ENCODE data around the gene VEPH1. TPM values are rescaled to one million over a fixed set of nuclear protein-coding genes. Genes with fewer than 3 reads are reported as not detected.

VEPH1 gene
- total and polyA plus RNA-seq, 5 donors from 2014 or later: 2.6 TPM; not detected in 4

DNA sequence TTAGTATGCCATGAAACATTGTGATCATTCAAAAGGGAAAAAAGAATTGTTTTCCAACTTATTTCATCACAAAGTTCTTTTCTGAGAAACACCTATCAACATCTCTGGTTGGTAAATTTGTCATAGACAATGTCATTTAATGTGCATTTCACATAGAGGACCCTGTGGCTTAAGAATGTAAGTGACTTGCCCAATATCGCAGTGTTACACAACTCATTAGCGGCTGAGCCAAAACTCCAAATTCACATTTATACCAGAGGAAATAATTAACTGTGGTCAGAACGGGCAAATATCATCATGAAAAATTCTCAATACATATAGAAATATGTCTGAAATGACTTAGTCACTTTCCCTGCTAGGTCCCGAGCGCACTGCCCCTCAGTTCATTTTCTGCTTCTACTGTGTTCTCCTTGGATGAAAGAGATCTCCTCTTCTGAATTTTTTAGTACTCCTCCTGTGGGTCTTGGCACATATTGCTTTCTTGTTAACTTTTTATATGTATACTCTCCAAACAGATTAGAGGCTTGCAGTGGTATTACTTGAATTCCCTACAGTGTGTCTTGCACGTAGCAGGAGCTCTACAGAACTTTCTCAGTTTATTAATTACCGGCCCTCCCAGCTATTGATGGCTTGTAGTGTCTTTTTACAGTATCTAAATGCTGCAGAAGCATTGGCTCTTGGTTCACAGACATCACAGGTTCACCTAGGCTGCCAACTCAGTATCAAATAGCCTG lies 33.5 kb downstream of the VEPH1 start:
- DNase-seq (no peak), ATAC-seq (ENCODE audit: low read depth in 2 of 2) (no peak)
- Histone ChIP-seq H3K4me3 (ENCODE audit: low read depth, low read length) (no peak overlapping the region), H3K4me1 (ENCODE audit: control insufficient read depth, insufficient read depth, low read length, poor library complexity, severe bottlenecking) (no peaks in the 10 kb centered on the region), H3K27ac (ENCODE audit: insufficient read depth, low read length, poor library complexity, severe bottlenecking) (no peak overlapping the region), H3K27me3 (ENCODE audit: control insufficient read depth, insufficient read depth, low read length) (no peaks in the 10 kb centered on the region), H3K36me3 (ENCODE audit: control insufficient read depth, insufficient read depth, low read length) (no peaks in the 10 kb centered on the region), H3K9me3 (ENCODE audit: control insufficient read depth in 2 of 2, low read length in 2 of 2) (no peaks in the 10 kb centered on the region)
- no peak overlapping the region for H3K4me3 Mint-ChIP-seq
- H3K36me3 Mint-ChIP-seq: no peaks in the 10 kb centered on the region
- H3K27ac Mint-ChIP-seq: no peak overlapping the region
- H3K27me3 Mint-ChIP-seq: peaks cover 8% of the 10 kb centered on the region
- H3K4me1 Mint-ChIP-seq: no peaks in the 10 kb centered on the region
- peaks cover 0 to 4% (median 0%) of the 10 kb centered on the region in 7 donors for H3K9me3 Mint-ChIP-seq

DNA sequence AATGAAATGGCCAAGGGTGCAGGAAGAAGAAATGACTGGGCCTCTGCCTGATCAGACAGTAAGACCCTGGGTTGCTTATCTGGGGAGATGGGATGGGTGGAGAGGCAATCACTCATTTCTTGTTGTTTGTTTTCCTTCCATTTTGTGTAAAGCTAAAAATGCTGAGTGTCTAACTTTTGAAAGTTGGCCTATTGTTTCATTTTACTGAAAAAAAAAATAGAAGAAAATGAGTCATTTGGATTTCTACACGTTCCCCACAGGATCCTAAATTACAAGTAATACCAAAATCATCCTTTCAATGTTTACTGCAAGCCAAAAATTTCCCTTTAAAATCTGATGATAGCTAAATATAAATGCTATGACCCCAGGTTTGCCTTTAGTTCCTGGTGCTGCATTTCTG lies 36.0 kb downstream of the VEPH1 start:
- no peaks in the 10 kb centered on the region for H3K4me1 ChIP-seq (ENCODE audit: control insufficient read depth, insufficient read depth, low read length, poor library complexity, severe bottlenecking)
- no peak overlapping the region for H3K4me3 ChIP-seq (ENCODE audit: low read depth, low read length)
- H3K36me3 Mint-ChIP-seq: no peaks in the 10 kb centered on the region
- peaks cover 8% of the 10 kb centered on the region for H3K27me3 Mint-ChIP-seq
- DNase-seq (no peak), ATAC-seq (ENCODE audit: low read depth in 2 of 2) (no peak)
- no peaks in the 10 kb centered on the region for H3K27me3 ChIP-seq (ENCODE audit: control insufficient read depth, insufficient read depth, low read length)
- no peaks in the 10 kb centered on the region for H3K36me3 ChIP-seq (ENCODE audit: control insufficient read depth, insufficient read depth, low read length)
- no peak overlapping the region for H3K27ac Mint-ChIP-seq
- no peaks in the 10 kb centered on the region for H3K4me1 Mint-ChIP-seq
- no peaks in the 10 kb centered on the region for H3K9me3 ChIP-seq (ENCODE audit: control insufficient read depth in 2 of 2, low read length in 2 of 2)
- no peak overlapping the region for H3K4me3 Mint-ChIP-seq
- no peak overlapping the region for H3K27ac ChIP-seq (ENCODE audit: insufficient read depth, low read length, poor library complexity, severe bottlenecking)
- peaks cover 0 to 6% (median 0%) of the 10 kb centered on the region in 7 donors for H3K9me3 Mint-ChIP-seq

DNA sequence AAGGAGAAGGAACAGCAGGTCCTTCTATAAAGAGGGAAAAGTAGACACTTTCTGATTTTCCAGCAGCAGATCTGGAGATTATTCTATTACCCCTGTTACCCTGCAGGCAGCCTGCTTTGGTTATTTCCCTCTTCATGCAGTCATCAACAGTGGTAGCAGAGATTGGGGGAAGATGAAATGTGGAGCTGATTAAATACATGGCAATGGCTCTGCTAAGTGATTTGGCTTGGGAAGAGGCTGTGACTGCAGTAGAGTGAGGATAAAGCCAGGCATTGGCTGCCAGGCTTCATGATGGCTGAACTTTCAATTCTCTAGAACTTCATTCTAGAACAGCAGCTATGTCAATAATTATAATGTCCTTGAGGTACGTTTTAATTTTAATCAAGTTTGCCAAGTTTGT lies 37.5 kb downstream of the VEPH1 start:
- DNase-seq: no peak
- Histone ChIP-seq H3K36me3 (ENCODE audit: control insufficient read depth, insufficient read depth, low read length) (no peaks in the 10 kb centered on the region), H3K9me3 (ENCODE audit: control insufficient read depth in 2 of 2, low read length in 2 of 2) (no peaks in the 10 kb centered on the region), H3K4me3 (ENCODE audit: low read depth, low read length) (no peak overlapping the region), H3K27ac (ENCODE audit: insufficient read depth, low read length, poor library complexity, severe bottlenecking) (no peak overlapping the region), H3K4me1 (ENCODE audit: control insufficient read depth, insufficient read depth, low read length, poor library complexity, severe bottlenecking) (no peaks in the 10 kb centered on the region), H3K27me3 (ENCODE audit: control insufficient read depth, insufficient read depth, low read length) (no peaks in the 10 kb centered on the region)
- Mint-ChIP-seq H3K9me3 (peaks cover 0 to 6% (median 0%) of the 10 kb centered on the region in 7 donors), H3K4me3 (no peak overlapping the region), H3K27me3 (peaks cover 10% of the 10 kb centered on the region), H3K27ac (no peak overlapping the region), H3K4me1 (no peaks in the 10 kb centered on the region), H3K36me3 (no peaks in the 10 kb centered on the region)
- ATAC-seq (ENCODE audit: low read depth in 2 of 2): no peak

DNA sequence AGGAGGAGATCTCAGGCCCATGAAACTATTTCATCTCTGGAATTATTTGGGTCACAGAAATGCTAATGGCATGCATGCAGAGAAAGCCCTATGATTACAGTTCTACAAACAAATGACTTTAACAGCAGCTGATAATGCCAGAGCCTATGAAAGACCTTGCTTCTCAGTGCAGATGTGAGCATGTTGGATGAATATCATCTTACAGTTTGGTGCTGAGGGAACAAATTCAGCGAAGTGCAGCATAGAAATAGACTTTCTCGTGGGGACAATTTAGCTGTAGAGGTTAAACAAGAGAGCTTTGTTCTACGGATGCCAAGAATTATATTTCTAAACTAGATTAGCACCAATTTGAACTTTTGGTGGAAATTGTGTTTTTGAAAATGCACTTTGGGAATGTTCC lies 38.9 kb downstream of the VEPH1 start:
- no peak for ATAC-seq (ENCODE audit: low read depth in 2 of 2)
- H3K4me3 ChIP-seq (ENCODE audit: low read depth, low read length): no peak overlapping the region

DNA sequence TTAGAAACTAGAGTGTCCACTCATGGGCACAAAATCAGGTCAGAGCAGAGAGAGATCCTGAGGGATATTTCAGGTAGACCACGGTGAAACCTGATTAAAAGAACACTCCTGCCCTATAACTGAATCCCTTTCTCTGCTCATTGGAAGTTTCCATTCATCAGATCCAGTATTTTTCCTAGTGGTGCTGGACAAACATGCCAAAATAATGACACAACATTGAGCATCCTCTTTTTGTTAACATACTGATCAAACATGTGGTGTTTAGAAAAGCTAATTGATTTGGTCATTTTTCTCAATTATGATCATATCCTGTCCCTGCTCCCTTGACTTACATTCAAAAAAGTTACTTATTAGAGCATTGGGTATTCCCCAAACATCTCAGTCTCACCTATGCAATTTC lies 39.4 kb downstream of the VEPH1 start:
- no peaks in the 10 kb centered on the region for H3K36me3 Mint-ChIP-seq
- no peak overlapping the region for H3K4me3 Mint-ChIP-seq
- Histone ChIP-seq H3K4me3 (ENCODE audit: low read depth, low read length) (no peak overlapping the region), H3K27me3 (ENCODE audit: control insufficient read depth, insufficient read depth, low read length) (no peaks in the 10 kb centered on the region), H3K4me1 (ENCODE audit: control insufficient read depth, insufficient read depth, low read length, poor library complexity, severe bottlenecking) (no peaks in the 10 kb centered on the region), H3K27ac (ENCODE audit: insufficient read depth, low read length, poor library complexity, severe bottlenecking) (no peak overlapping the region), H3K9me3 (ENCODE audit: control insufficient read depth in 2 of 2, low read length in 2 of 2) (no peaks in the 10 kb centered on the region), H3K36me3 (ENCODE audit: control insufficient read depth, insufficient read depth, low read length) (no peaks in the 10 kb centered on the region)
- no peaks in the 10 kb centered on the region for H3K4me1 Mint-ChIP-seq
- H3K27me3 Mint-ChIP-seq: peaks cover 6% of the 10 kb centered on the region
- peaks cover 0 to 6% (median 0%) of the 10 kb centered on the region in 7 donors for H3K9me3 Mint-ChIP-seq
- no peak for ATAC-seq (ENCODE audit: low read depth in 2 of 2)
- no peak for DNase-seq
- no peak overlapping the region for H3K27ac Mint-ChIP-seq

More for the DNA sequence above, 38.9 kb downstream of the VEPH1 start:
- H3K27ac Mint-ChIP-seq: no peak overlapping the region
- H3K9me3 ChIP-seq (ENCODE audit: control insufficient read depth in 2 of 2, low read length in 2 of 2): no peaks in the 10 kb centered on the region
- H3K9me3 Mint-ChIP-seq: peaks cover 0 to 6% (median 0%) of the 10 kb centered on the region in 7 donors
- no peak overlapping the region for H3K27ac ChIP-seq (ENCODE audit: insufficient read depth, low read length, poor library complexity, severe bottlenecking)
- no peak for DNase-seq
- H3K4me3 Mint-ChIP-seq: no peak overlapping the region
- no peaks in the 10 kb centered on the region for H3K4me1 Mint-ChIP-seq
- no peaks in the 10 kb centered on the region for H3K4me1 ChIP-seq (ENCODE audit: control insufficient read depth, insufficient read depth, low read length, poor library complexity, severe bottlenecking)
- H3K27me3 ChIP-seq (ENCODE audit: control insufficient read depth, insufficient read depth, low read length): no peaks in the 10 kb centered on the region
- H3K36me3 ChIP-seq (ENCODE audit: control insufficient read depth, insufficient read depth, low read length): no peaks in the 10 kb centered on the region
- no peaks in the 10 kb centered on the region for H3K36me3 Mint-ChIP-seq
- peaks cover 10% of the 10 kb centered on the region for H3K27me3 Mint-ChIP-seq

DNA sequence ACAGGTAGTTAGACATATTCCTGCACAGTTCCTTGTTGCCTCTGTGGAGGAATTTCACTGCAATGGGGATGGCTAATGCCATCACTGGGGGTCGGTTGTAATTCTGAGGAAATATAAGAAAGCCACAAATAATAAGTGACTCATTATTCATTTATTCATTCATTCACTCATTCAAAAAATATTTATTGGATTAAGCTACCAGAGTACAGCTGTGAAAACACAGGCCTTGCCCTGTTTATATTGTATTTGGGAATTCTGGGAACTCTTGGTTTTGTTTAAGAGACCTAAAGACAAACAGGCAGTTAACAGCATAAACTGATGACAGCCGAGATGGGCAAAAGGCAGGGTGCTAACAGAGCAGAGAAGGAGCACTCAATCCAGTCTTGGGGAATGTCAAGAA lies 43.0 kb downstream of the VEPH1 start:
- Histone ChIP-seq H3K4me1 (ENCODE audit: control insufficient read depth, insufficient read depth, low read length, poor library complexity, severe bottlenecking) (no peaks in the 10 kb centered on the region), H3K4me3 (ENCODE audit: low read depth, low read length) (no peak overlapping the region), H3K27ac (ENCODE audit: insufficient read depth, low read length, poor library complexity, severe bottlenecking) (no peak overlapping the region), H3K27me3 (ENCODE audit: control insufficient read depth, insufficient read depth, low read length) (no peaks in the 10 kb centered on the region), H3K9me3 (ENCODE audit: control insufficient read depth in 2 of 2, low read length in 2 of 2) (no peaks in the 10 kb centered on the region), H3K36me3 (ENCODE audit: control insufficient read depth, insufficient read depth, low read length) (no peaks in the 10 kb centered on the region)
- DNase-seq: no peak
- peaks cover 6% of the 10 kb centered on the region for H3K27me3 Mint-ChIP-seq
- H3K9me3 Mint-ChIP-seq: peaks cover 0 to 5% (median 0%) of the 10 kb centered on the region in 7 donors
- ATAC-seq (ENCODE audit: low read depth in 2 of 2): no peak
- H3K36me3 Mint-ChIP-seq: no peaks in the 10 kb centered on the region
- H3K4me3 Mint-ChIP-seq: no peak overlapping the region
- no peaks in the 10 kb centered on the region for H3K4me1 Mint-ChIP-seq
- no peak overlapping the region for H3K27ac Mint-ChIP-seq

- Histone ChIP-seq H3K27me3 (ENCODE audit: control insufficient read depth, insufficient read depth, low read length) (no peaks in the 10 kb centered on the region), H3K9me3 (ENCODE audit: control insufficient read depth in 2 of 2, low read length in 2 of 2) (no peaks in the 10 kb centered on the region), H3K27ac (ENCODE audit: insufficient read depth, low read length, poor library complexity, severe bottlenecking) (no peak overlapping the region), H3K4me3 (ENCODE audit: low read depth, low read length) (no peak overlapping the region), H3K4me1 (ENCODE audit: control insufficient read depth, insufficient read depth, low read length, poor library complexity, severe bottlenecking) (no peaks in the 10 kb centered on the region), H3K36me3 (ENCODE audit: control insufficient read depth, insufficient read depth, low read length) (no peaks in the 10 kb centered on the region)
- H3K9me3 Mint-ChIP-seq: peaks cover 0 to 5% (median 0%) of the 10 kb centered on the region in 7 donors
- no peaks in the 10 kb centered on the region for H3K36me3 Mint-ChIP-seq
- ATAC-seq (ENCODE audit: low read depth in 2 of 2) (no peak), DNase-seq (no peak)
- H3K27ac Mint-ChIP-seq: no peak overlapping the region
- no peaks in the 10 kb centered on the region for H3K4me1 Mint-ChIP-seq
- peaks cover 6% of the 10 kb centered on the region for H3K27me3 Mint-ChIP-seq
- H3K4me3 Mint-ChIP-seq: no peak overlapping the region
Measured at GRCh38 chr3:157459706-157460105, 43.5 kb downstream of the VEPH1 start.

DNA sequence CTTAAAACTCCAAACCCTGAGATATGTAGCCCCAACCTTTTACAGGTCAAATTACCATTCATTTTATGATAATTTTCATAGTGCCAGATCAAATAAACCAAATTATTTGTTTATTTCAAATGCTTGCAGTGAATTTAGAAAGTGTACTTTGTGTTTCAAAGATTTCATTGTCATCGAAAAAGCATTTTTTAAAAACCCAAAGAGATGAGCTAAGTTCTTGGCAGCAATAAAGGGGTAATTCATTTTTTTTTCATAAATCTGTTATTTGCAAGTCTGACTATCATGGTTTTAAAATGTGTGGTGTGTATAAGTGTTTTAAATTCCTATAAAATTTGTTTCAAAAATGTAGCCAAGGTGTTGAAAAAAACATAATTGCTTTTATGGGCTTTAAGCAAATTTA lies 49.4 kb downstream of the VEPH1 start:
- H3K9me3 Mint-ChIP-seq: peaks cover 0 to 8% (median 1%) of the 10 kb centered on the region in 7 donors
- H3K27ac Mint-ChIP-seq: no peak overlapping the region
- peaks cover 6% of the 10 kb centered on the region for H3K27me3 Mint-ChIP-seq
- no peak overlapping the region for H3K4me3 Mint-ChIP-seq
- ATAC-seq (ENCODE audit: low read depth in 2 of 2) (no peak), DNase-seq (no peak)
- H3K27me3 ChIP-seq (ENCODE audit: control insufficient read depth, insufficient read depth, low read length): no peaks in the 10 kb centered on the region
- H3K27ac ChIP-seq (ENCODE audit: insufficient read depth, low read length, poor library complexity, severe bottlenecking): no peak overlapping the region
- H3K4me1 ChIP-seq (ENCODE audit: control insufficient read depth, insufficient read depth, low read length, poor library complexity, severe bottlenecking): no peaks in the 10 kb centered on the region
- no peaks in the 10 kb centered on the region for H3K36me3 Mint-ChIP-seq
- H3K36me3 ChIP-seq (ENCODE audit: control insufficient read depth, insufficient read depth, low read length): no peaks in the 10 kb centered on the region
- no peak overlapping the region for H3K4me3 ChIP-seq (ENCODE audit: low read depth, low read length)
- no peaks in the 10 kb centered on the region for H3K4me1 Mint-ChIP-seq
- H3K9me3 ChIP-seq (ENCODE audit: control insufficient read depth in 2 of 2, low read length in 2 of 2): no peaks in the 10 kb centered on the region
